MCF 10A (cell line): Measurements from ENCODE around the gene GLRA2. TPM values are rescaled to one million over a fixed set of nuclear protein-coding genes. Genes with fewer than 3 reads are reported as not detected.

Experiments
- BruUV-seq: library from RNA; stranded (reverse); fragments of 400-500 nt; replicated peaks from 2 replicates; lab custom pipeline; 2021; lab: Mats Ljungman, UMichigan
- CTCF ChIA-PET: fragments of 300-600 bp; sonication (Branson Sonifier 250); formaldehyde crosslinking; extraction: SDS; loops from one replicate; lab custom pipeline; 2021; ENCODE audit warnings: antibody characterized with exemption, inconsistent platforms; lab: Yijun Ruan, JAX
- POLR2A ChIA-PET: fragments of 300-600, 350-650 bp; sonication (Branson Sonifier 250); formaldehyde crosslinking; extraction: SDS; loops from one replicate; lab custom pipeline; 2020; ENCODE audit warnings: antibody characterized with exemption, inconsistent platforms; lab: Yijun Ruan, JAX
- DNase-seq: peaks from one replicate; pipeline ENCODE4 v3.0.0-alpha.2; 2018; ENCODE audit not compliant: unreplicated experiment
- H3K27ac Mint-ChIP-seq: one replicate; pipeline ENCODE4 v1.8.0; 2022; ENCODE audit warnings: mild to moderate bottlenecking, low read depth, mixed read lengths; ENCODE audit not compliant: unreplicated experiment
- H3K27me3 Mint-ChIP-seq: one replicate; pipeline ENCODE4 v1.8.0; 2022; ENCODE audit warnings: mixed read lengths; ENCODE audit not compliant: insufficient read depth, unreplicated experiment
- H3K36me3 Mint-ChIP-seq: one replicate; pipeline ENCODE4 v1.8.0; 2022; ENCODE audit warnings: mild to moderate bottlenecking, moderate library complexity, mixed read lengths; ENCODE audit not compliant: insufficient read depth, unreplicated experiment
- H3K4me1 Mint-ChIP-seq: one replicate; pipeline ENCODE4 v1.8.0; 2022; ENCODE audit warnings: mixed read lengths; ENCODE audit not compliant: insufficient read depth, unreplicated experiment
- H3K4me3 Mint-ChIP-seq: one replicate; pipeline ENCODE4 v1.8.0; 2022; ENCODE audit warnings: mild to moderate bottlenecking, moderate library complexity, mixed read lengths; ENCODE audit not compliant: unreplicated experiment
- H3K9me3 Mint-ChIP-seq: one replicate; pipeline ENCODE4 v1.8.0; 2022; ENCODE audit warnings: mixed read lengths; ENCODE audit not compliant: unreplicated experiment
- CTCF ChIP-seq: fragments of 200-600 bp; IDR thresholded peaks from one replicate; pipeline ENCODE4 v1.8.0; 2022; ENCODE audit warnings: antibody characterized with exemption, mild to moderate bottlenecking; ENCODE audit not compliant: unreplicated experiment
- intact Hi-C: fragments of 100-400 bp; cut with micrococcal nuclease; formaldehyde crosslinking; loops from 2 replicates; pipeline ENCODE4 v1.14.1; 2022
- total RNA-seq: library from RNA; stranded (reverse); gene quantifications from 2 replicates; pipeline ENCODE4 v1.2.3, GENCODE V29; 2022

Gene GLRA2
- total RNA-seq, 1 experiment from 2014 or later, result not detected

- no peaks in the 10 kb centered on the region for H3K9me3 Mint-ChIP-seq
- CTCF ChIA-PET, result no interaction called here
Measured at GRCh38 chrX:14590693-14591424, 61.5 kb downstream of the GLRA2 start.

GRCh38 chrX:14591976-14592375, 62.6 kb downstream of the GLRA2 start:
- intact Hi-C loops, result no loop called here
- no peak for DNase-seq
- no peak overlapping the region for H3K4me3 Mint-ChIP-seq
- TF ChIP-seq CTCF, result no peak
- no peaks in the 10 kb centered on the region for H3K9me3 Mint-ChIP-seq
- peaks cover 34% of the 10 kb centered on the region for H3K27me3 Mint-ChIP-seq
- no peaks in the 10 kb centered on the region for H3K36me3 Mint-ChIP-seq
- BruUV-seq, result no TSS peak
- no peaks in the 10 kb centered on the region for H3K4me1 Mint-ChIP-seq
- CTCF ChIA-PET, result no interaction called here
- POLR2A ChIA-PET, result no interaction called here
- H3K27ac Mint-ChIP-seq, result no peak overlapping the region

More at GRCh38 chrX:14590693-14591424, 61.5 kb downstream of the GLRA2 start:
- Mint-ChIP-seq H3K4me3 (no peak overlapping the region), H3K4me1 (no peaks in the 10 kb centered on the region), H3K36me3 (no peaks in the 10 kb centered on the region), H3K27me3 (peaks cover 23% of the 10 kb centered on the region), H3K27ac (no peak overlapping the region)
- DNase-seq, result no peak
- intact Hi-C loops, result no loop called here
- no peak for TF ChIP-seq CTCF
- BruUV-seq, result no TSS peak
- POLR2A ChIA-PET, result no interaction called here

GRCh38 chrX:14594521-14594920, 65.2 kb downstream of the GLRA2 start:
- intact Hi-C loops, result no loop called here
- Mint-ChIP-seq H3K4me1 (no peaks in the 10 kb centered on the region), H3K27ac (no peak overlapping the region), H3K36me3 (no peaks in the 10 kb centered on the region), H3K9me3 (no peaks in the 10 kb centered on the region), H3K27me3 (peaks cover 57% of the 10 kb centered on the region), H3K4me3 (no peak overlapping the region)
- CTCF ChIA-PET, result no interaction called here
- DNase-seq, result no peak
- no TSS peak for BruUV-seq
- TF ChIP-seq CTCF, result no peak
- POLR2A ChIA-PET, result no interaction called here

GRCh38 chrX:14598330-14598729, 69.0 kb downstream of the GLRA2 start:
- no peak for TF ChIP-seq CTCF
- POLR2A ChIA-PET, result no interaction called here
- CTCF ChIA-PET, result no interaction called here
- H3K27me3 Mint-ChIP-seq, result peaks cover 63% of the 10 kb centered on the region
- intact Hi-C loops, result no loop called here
- no peak overlapping the region for H3K27ac Mint-ChIP-seq
- no peak overlapping the region for H3K4me3 Mint-ChIP-seq
- no TSS peak for BruUV-seq
- peaks cover 9% of the 10 kb centered on the region for H3K9me3 Mint-ChIP-seq
- no peaks in the 10 kb centered on the region for H3K36me3 Mint-ChIP-seq
- no peaks in the 10 kb centered on the region for H3K4me1 Mint-ChIP-seq
- DNase-seq, result no peak
